ENCODE results near the gene TBXA2R.

The TBXA2R gene

DNA sequence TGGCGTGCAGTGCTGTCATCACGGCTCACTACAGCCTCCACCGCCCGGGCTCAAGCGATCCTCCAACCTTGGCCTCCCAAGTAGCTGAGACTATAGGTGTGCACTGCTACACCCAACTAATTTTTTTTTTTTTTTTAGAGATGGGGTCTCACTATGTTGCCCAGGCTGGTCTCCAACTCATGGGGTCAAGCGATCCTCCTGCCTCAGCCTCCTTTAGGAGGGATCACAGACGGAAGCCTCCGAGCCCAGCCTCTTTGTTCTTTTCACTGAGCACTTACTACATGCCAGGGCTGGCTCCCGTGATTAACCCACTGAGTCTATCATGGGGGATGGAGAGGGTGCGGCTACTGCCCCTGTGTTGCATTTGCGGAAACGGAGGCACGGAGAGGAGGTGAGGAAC lies 32.8 kb upstream of the TBXA2R start:
- no peak overlapping the region for H3K4me3 ChIP-seq (ENCODE audit: low read depth in 1 of 2, low read length in 2 of 2)

DNA sequence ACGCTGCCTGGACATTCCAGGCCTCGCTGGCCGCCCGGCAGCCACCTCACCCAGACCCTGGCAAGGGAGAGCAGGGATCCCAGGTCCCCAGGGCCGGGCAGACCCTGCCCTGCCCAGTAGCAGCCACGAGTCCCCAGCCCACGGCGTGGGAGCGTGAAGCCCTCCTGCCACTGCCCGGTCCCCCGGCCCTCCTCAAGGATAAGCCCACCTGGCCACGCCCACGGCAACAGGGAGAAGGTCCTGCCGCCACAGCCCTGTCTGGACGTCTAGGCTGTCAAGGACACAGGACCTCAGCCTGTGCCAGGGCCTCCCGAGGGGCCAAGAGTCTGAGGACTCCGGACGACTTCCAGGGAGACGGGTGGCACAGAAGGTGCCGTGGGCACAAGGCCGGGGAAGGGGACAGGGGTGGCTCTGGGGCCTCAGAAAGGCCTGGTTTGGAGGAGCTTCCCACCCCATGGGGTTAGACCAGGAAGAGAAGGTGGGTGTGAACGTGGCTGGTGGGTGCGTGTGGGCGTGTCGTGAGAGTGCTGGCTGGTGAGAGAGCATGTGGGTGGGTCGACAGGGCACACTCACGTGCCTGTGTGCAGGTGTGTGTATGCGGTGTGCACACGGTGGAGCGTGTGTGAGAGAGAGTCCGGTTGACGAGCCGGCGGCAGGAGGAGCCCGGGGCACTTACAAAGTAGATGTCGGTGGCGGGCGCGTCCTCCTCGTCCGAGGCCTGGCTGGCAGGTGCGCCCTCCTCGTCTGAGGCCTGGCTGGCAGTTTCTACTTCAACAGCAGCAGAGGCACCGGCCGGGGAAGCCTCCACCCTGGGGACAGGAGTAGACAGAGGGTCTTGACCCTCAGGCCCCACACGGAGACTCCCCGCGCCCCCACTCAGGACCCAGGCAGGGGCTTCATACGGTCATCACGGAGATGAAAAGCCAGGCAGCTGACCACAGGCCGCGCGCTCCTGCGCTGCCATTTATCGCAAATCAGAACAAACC lies 31.8 kb upstream of the TBXA2R start:
- H3K4me3 ChIP-seq (ENCODE audit: low read depth in 1 of 2, low read length in 2 of 2): no peak overlapping the region
- no peak overlapping the region for H3K9ac ChIP-seq (ENCODE audit: low read depth in 1 of 2, low read length in 2 of 2)
- no peaks in the 10 kb centered on the region for H3K27me3 ChIP-seq (ENCODE audit: control insufficient read depth in 1 of 2, insufficient read depth in 2 of 2, low read length in 2 of 2)
- no peak overlapping the region for H3K27ac ChIP-seq (ENCODE audit: low read depth, low read length)
- H3K9me3 ChIP-seq (ENCODE audit: control insufficient read depth in 1 of 2, low read length in 2 of 2): no peaks in the 10 kb centered on the region
- no peaks in the 10 kb centered on the region for H3K4me1 ChIP-seq (ENCODE audit: control insufficient read depth in 1 of 2, insufficient read depth in 2 of 2, low read length in 2 of 2)
- peaks cover 4 to 34% of the 10 kb centered on the region in 2 donors for H3K36me3 ChIP-seq (ENCODE audit: control insufficient read depth in 1 of 2, insufficient read depth in 2 of 2, low read length in 2 of 2)

More for the DNA sequence above, 32.8 kb upstream of the TBXA2R start:
- Histone ChIP-seq H3K9ac (ENCODE audit: low read depth in 1 of 2, low read length in 2 of 2) (no peak overlapping the region), H3K27ac (ENCODE audit: low read depth, low read length) (no peak overlapping the region), H3K36me3 (ENCODE audit: control insufficient read depth in 1 of 2, insufficient read depth in 2 of 2, low read length in 2 of 2) (peaks cover 4 to 34% of the 10 kb centered on the region in 2 donors), H3K27me3 (ENCODE audit: control insufficient read depth in 1 of 2, insufficient read depth in 2 of 2, low read length in 2 of 2) (no peaks in the 10 kb centered on the region), H3K9me3 (ENCODE audit: control insufficient read depth in 1 of 2, low read length in 2 of 2) (no peaks in the 10 kb centered on the region), H3K4me1 (ENCODE audit: control insufficient read depth in 1 of 2, insufficient read depth in 2 of 2, low read length in 2 of 2) (no peaks in the 10 kb centered on the region)

DNA sequence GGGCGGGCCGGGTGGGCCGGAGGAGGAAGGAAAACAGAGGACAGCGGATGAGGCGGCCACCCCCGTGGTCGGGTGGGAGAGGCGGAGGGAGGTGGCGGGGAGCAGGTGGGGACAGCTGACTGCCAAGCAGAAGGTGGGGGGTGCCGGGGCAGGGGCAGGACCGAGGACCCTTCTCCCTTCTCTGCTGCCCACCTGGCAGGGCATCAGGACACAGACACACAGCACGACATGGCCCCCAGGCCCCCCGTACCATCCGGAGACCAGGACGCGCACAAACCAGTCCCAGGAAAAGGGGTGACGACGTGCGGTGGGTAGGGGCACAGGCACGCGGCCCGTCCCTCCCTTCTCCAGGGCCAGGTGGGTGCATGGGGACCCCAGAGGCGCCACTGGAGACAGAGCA lies 30.9 kb upstream of the TBXA2R start:
- Histone ChIP-seq H3K4me3 (ENCODE audit: low read depth in 1 of 2, low read length in 2 of 2) (no peak overlapping the region), H3K9me3 (ENCODE audit: control insufficient read depth in 1 of 2, low read length in 2 of 2) (no peaks in the 10 kb centered on the region), H3K36me3 (ENCODE audit: control insufficient read depth in 1 of 2, insufficient read depth in 2 of 2, low read length in 2 of 2) (peaks cover 4 to 31% of the 10 kb centered on the region in 2 donors), H3K4me1 (ENCODE audit: control insufficient read depth in 1 of 2, insufficient read depth in 2 of 2, low read length in 2 of 2) (no peaks in the 10 kb centered on the region), H3K27me3 (ENCODE audit: control insufficient read depth in 1 of 2, insufficient read depth in 2 of 2, low read length in 2 of 2) (no peaks in the 10 kb centered on the region), H3K9ac (ENCODE audit: low read depth in 1 of 2, low read length in 2 of 2) (no peak overlapping the region), H3K27ac (ENCODE audit: low read depth, low read length) (no peak overlapping the region)

GRCh38 chr19:3636962-3637361 lies 30.3 kb upstream of the TBXA2R start:
- no peaks in the 10 kb centered on the region for H3K4me1 ChIP-seq (ENCODE audit: control insufficient read depth in 1 of 2, insufficient read depth in 2 of 2, low read length in 2 of 2)
- no peaks in the 10 kb centered on the region for H3K27me3 ChIP-seq (ENCODE audit: control insufficient read depth in 1 of 2, insufficient read depth in 2 of 2, low read length in 2 of 2)
- H3K9me3 ChIP-seq (ENCODE audit: control insufficient read depth in 1 of 2, low read length in 2 of 2): no peaks in the 10 kb centered on the region
- no peak overlapping the region for H3K9ac ChIP-seq (ENCODE audit: low read depth in 1 of 2, low read length in 2 of 2)
- H3K4me3 ChIP-seq (ENCODE audit: low read depth in 1 of 2, low read length in 2 of 2): no peak overlapping the region
- peaks cover 4 to 27% of the 10 kb centered on the region in 2 donors for H3K36me3 ChIP-seq (ENCODE audit: control insufficient read depth in 1 of 2, insufficient read depth in 2 of 2, low read length in 2 of 2)
- no peak overlapping the region for H3K27ac ChIP-seq (ENCODE audit: low read depth, low read length)

DNA sequence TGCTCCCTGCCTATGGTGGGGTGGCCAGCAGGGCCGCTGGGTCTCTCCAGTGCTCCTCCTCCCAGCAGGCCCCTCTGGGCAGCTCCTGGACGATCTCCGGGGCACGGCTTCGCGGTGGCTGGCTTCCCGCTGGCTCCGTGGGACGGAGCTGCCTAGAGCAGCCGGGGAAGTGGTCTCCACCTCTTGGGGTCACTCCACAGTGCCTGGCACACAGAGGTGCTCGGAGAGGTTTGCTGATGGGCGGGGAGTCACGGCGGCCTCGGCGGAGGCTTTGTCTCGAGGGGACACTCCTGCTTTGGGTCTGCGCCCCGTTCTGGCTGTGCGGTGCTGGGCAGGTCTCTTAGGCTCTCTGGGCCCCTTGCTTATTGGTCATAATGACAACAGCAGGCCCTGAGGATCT lies 29.8 kb upstream of the TBXA2R start:
- H3K4me3 ChIP-seq (ENCODE audit: low read depth in 1 of 2, low read length in 2 of 2): no peak overlapping the region
- peaks cover 4 to 27% of the 10 kb centered on the region in 2 donors for H3K36me3 ChIP-seq (ENCODE audit: control insufficient read depth in 1 of 2, insufficient read depth in 2 of 2, low read length in 2 of 2)
- H3K27ac ChIP-seq (ENCODE audit: low read depth, low read length): no peak overlapping the region
- H3K9me3 ChIP-seq (ENCODE audit: control insufficient read depth in 1 of 2, low read length in 2 of 2): no peaks in the 10 kb centered on the region
- H3K9ac ChIP-seq (ENCODE audit: low read depth in 1 of 2, low read length in 2 of 2): no peak overlapping the region
- no peaks in the 10 kb centered on the region for H3K4me1 ChIP-seq (ENCODE audit: control insufficient read depth in 1 of 2, insufficient read depth in 2 of 2, low read length in 2 of 2)
- no peaks in the 10 kb centered on the region for H3K27me3 ChIP-seq (ENCODE audit: control insufficient read depth in 1 of 2, insufficient read depth in 2 of 2, low read length in 2 of 2)

GRCh38 chr19:3634496-3635045 lies 27.9 kb upstream of the TBXA2R start:
- no peak overlapping the region for H3K27ac ChIP-seq (ENCODE audit: low read depth, low read length)
- H3K9me3 ChIP-seq (ENCODE audit: control insufficient read depth in 1 of 2, low read length in 2 of 2): no peaks in the 10 kb centered on the region
- H3K9ac ChIP-seq (ENCODE audit: low read depth in 1 of 2, low read length in 2 of 2): no peak overlapping the region
- H3K36me3 ChIP-seq (ENCODE audit: control insufficient read depth in 1 of 2, insufficient read depth in 2 of 2, low read length in 2 of 2): peaks cover under 1 to 21% of the 10 kb centered on the region in 2 donors
- H3K27me3 ChIP-seq (ENCODE audit: control insufficient read depth in 1 of 2, insufficient read depth in 2 of 2, low read length in 2 of 2): no peaks in the 10 kb centered on the region
- no peaks in the 10 kb centered on the region for H3K4me1 ChIP-seq (ENCODE audit: control insufficient read depth in 1 of 2, insufficient read depth in 2 of 2, low read length in 2 of 2)
- H3K4me3 ChIP-seq (ENCODE audit: low read depth in 1 of 2, low read length in 2 of 2): no peak overlapping the region

- no peak overlapping the region for H3K4me3 ChIP-seq (ENCODE audit: low read depth in 1 of 2, low read length in 2 of 2)
- no peaks in the 10 kb centered on the region for H3K27me3 ChIP-seq (ENCODE audit: control insufficient read depth in 1 of 2, insufficient read depth in 2 of 2, low read length in 2 of 2)
- no peaks in the 10 kb centered on the region for H3K9me3 ChIP-seq (ENCODE audit: control insufficient read depth in 1 of 2, low read length in 2 of 2)
- H3K9ac ChIP-seq (ENCODE audit: low read depth in 1 of 2, low read length in 2 of 2): no peak overlapping the region
- H3K36me3 ChIP-seq (ENCODE audit: control insufficient read depth in 1 of 2, insufficient read depth in 2 of 2, low read length in 2 of 2): peaks cover 0 to 12% of the 10 kb centered on the region in 2 donors
- H3K4me1 ChIP-seq (ENCODE audit: control insufficient read depth in 1 of 2, insufficient read depth in 2 of 2, low read length in 2 of 2): no peaks in the 10 kb centered on the region
- no peak overlapping the region for H3K27ac ChIP-seq (ENCODE audit: low read depth, low read length)
These were observed 26.9 kb upstream of the TBXA2R start for GRCh38 chr19:3633559-3633988.

DNA sequence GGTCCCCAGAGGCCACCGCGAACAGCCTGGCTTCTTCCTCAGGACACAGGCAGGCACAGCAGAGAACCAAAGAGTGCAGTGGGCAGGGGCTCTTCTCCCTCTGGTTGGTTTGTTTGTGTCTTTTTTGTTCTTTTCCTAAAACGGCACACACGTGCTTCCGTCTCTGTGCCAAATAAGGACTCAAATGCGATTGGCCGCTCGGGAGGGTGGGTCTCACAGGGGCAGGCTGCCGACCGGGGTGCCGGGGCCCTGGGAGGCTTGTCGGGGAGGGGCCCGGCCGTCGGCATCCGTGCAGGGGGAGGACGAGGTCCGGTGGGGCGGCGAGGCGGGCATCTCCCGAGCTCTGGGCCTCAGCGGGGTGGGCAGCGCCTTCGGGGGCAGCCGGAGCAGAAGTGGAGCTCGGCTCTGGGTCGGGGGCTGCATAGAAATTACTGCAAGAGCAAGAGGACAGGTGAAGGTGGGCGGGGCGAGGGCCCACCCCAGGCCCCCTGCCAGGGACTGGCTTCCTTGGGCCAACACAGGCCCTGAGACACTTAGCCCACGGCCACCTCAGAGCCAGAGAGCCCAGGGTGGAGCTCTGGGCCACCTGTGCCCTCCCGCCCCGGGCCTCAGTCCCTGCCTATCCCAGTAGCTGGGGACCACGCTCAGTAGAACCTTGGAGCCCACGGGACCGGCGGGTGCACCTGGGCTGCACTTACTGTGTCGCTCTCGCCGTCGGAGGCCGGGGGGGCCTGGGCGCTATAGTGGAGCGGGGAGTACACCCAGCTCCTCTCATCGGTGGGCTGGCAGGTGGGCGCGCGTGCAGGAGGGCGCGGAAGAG lies 26.3 kb upstream of the TBXA2R start:
- Histone ChIP-seq H3K4me3 (ENCODE audit: low read depth in 1 of 2, low read length in 2 of 2) (no peak overlapping the region), H3K9me3 (ENCODE audit: control insufficient read depth in 1 of 2, low read length in 2 of 2) (no peaks in the 10 kb centered on the region), H3K27ac (ENCODE audit: low read depth, low read length) (no peak overlapping the region), H3K9ac (ENCODE audit: low read depth in 1 of 2, low read length in 2 of 2) (no peak overlapping the region), H3K36me3 (ENCODE audit: control insufficient read depth in 1 of 2, insufficient read depth in 2 of 2, low read length in 2 of 2) (peaks cover 0 to 7% of the 10 kb centered on the region in 2 donors), H3K4me1 (ENCODE audit: control insufficient read depth in 1 of 2, insufficient read depth in 2 of 2, low read length in 2 of 2) (no peaks in the 10 kb centered on the region), H3K27me3 (ENCODE audit: control insufficient read depth in 1 of 2, insufficient read depth in 2 of 2, low read length in 2 of 2) (no peaks in the 10 kb centered on the region)

GRCh38 chr19:3632098-3632497 lies 25.4 kb upstream of the TBXA2R start:
- H3K9ac ChIP-seq (ENCODE audit: low read depth in 1 of 2, low read length in 2 of 2): no peak overlapping the region
- no peaks in the 10 kb centered on the region for H3K27me3 ChIP-seq (ENCODE audit: control insufficient read depth in 1 of 2, insufficient read depth in 2 of 2, low read length in 2 of 2)
- peaks cover 3 to 4% of the 10 kb centered on the region in 2 donors for H3K4me1 ChIP-seq (ENCODE audit: control insufficient read depth in 1 of 2, insufficient read depth in 2 of 2, low read length in 2 of 2)
- no peak overlapping the region for H3K27ac ChIP-seq (ENCODE audit: low read depth, low read length)
- no peaks in the 10 kb centered on the region for H3K9me3 ChIP-seq (ENCODE audit: control insufficient read depth in 1 of 2, low read length in 2 of 2)
- H3K4me3 ChIP-seq (ENCODE audit: low read depth in 1 of 2, low read length in 2 of 2): no peak overlapping the region
- peaks cover 0 to 5% of the 10 kb centered on the region in 2 donors for H3K36me3 ChIP-seq (ENCODE audit: control insufficient read depth in 1 of 2, insufficient read depth in 2 of 2, low read length in 2 of 2)
